ENCODE results near the gene SYNDIG1L. TPM values are rescaled to one million over a fixed set of nuclear protein-coding genes. Genes with fewer than 3 reads are reported as not detected.

The SYNDIG1L gene
- polyA plus RNA-seq, 1 donor (not counting 4 experiments of a cell fraction or from before 2014, with no cell fraction given) = not detected

- H3K36me3 ChIP-seq (ENCODE audit: control insufficient read depth in 2 of 2, extremely low read depth in 1 of 2, insufficient read depth in 2 of 2, low read length in 2 of 2) = no peaks in the 10 kb centered on the region
- DNase-seq (ENCODE audit: low read depth, low spot score) = no peak
- no peaks in the 10 kb centered on the region for H3K79me2 ChIP-seq (ENCODE audit: control insufficient read depth, insufficient read depth, low read length)
- no peaks in the 10 kb centered on the region for H3K9me3 ChIP-seq (ENCODE audit: control insufficient read depth, low read depth, low read length)
- H3K9me1 ChIP-seq (ENCODE audit: control insufficient read depth, extremely low read depth, insufficient read depth, low read length) = no peaks in the 10 kb centered on the region
- no peak overlapping the region for H3K4me3 ChIP-seq (ENCODE audit: control insufficient read depth in 2 of 3, extremely low read depth in 1 of 3, insufficient read depth in 2 of 3, low read depth in 1 of 3, low read length in 3 of 3)
- no peaks in the 10 kb centered on the region for H3K4me1 ChIP-seq (ENCODE audit: control insufficient read depth, extremely low read depth, insufficient read depth, low read length)
- no peak for FAIRE-seq
- H4K20me1 ChIP-seq (ENCODE audit: control insufficient read depth, extremely low read depth, insufficient read depth, low read length) = no peaks in the 10 kb centered on the region
- no peak overlapping the region for H2AFZ ChIP-seq (ENCODE audit: control insufficient read depth, low read length)
- peaks cover 17% of the 10 kb centered on the region for H3K27me3 ChIP-seq (ENCODE audit: control insufficient read depth, extremely low read depth, insufficient read depth, low read length)
- no peak for TF ChIP-seq EZH2 (IDR thresholded peaks at IDR 0.05; ENCODE audit: low read length)
- TF ChIP-seq, protein P1, sequence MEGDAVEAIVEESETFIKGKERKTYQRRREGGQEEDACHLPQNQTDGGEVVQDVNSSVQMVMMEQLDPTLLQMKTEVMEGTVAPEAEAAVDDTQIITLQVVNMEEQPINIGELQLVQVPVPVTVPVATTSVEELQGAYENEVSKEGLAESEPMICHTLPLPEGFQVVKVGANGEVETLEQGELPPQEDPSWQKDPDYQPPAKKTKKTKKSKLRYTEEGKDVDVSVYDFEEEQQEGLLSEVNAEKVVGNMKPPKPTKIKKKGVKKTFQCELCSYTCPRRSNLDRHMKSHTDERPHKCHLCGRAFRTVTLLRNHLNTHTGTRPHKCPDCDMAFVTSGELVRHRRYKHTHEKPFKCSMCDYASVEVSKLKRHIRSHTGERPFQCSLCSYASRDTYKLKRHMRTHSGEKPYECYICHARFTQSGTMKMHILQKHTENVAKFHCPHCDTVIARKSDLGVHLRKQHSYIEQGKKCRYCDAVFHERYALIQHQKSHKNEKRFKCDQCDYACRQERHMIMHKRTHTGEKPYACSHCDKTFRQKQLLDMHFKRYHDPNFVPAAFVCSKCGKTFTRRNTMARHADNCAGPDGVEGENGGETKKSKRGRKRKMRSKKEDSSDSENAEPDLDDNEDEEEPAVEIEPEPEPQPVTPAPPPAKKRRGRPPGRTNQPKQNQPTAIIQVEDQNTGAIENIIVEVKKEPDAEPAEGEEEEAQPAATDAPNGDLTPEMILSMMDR (optimal IDR thresholded peaks at IDR 0.05 in 1 of 3, IDR thresholded peaks at IDR 0.05 in 1 of 3, conservative IDR thresholded peaks at IDR 0.05 in 1 of 3; ENCODE audit: extremely low read depth in 1 of 3, insufficient read depth in 2 of 3, low read length in 3 of 3) = no peak
- H3K4me2 ChIP-seq (ENCODE audit: control insufficient read depth, extremely low read depth, insufficient read depth, low read depth, low read length) = no peak overlapping the region
- no peak overlapping the region for H3K27ac ChIP-seq (ENCODE audit: control insufficient read depth, insufficient read depth, low read length)
- no peak overlapping the region for H3K9ac ChIP-seq (ENCODE audit: control insufficient read depth, extremely low read depth, insufficient read depth, low read length)
- dilution Hi-C loops (cut with MboI; ENCODE audit: extremely low pct_ligation_motif_present, low sequenced_read_pairs) = no loop called here
Observed at GRCh38 chr14:74418031-74418430, 8.0 kb downstream of the SYNDIG1L start.

DNA sequence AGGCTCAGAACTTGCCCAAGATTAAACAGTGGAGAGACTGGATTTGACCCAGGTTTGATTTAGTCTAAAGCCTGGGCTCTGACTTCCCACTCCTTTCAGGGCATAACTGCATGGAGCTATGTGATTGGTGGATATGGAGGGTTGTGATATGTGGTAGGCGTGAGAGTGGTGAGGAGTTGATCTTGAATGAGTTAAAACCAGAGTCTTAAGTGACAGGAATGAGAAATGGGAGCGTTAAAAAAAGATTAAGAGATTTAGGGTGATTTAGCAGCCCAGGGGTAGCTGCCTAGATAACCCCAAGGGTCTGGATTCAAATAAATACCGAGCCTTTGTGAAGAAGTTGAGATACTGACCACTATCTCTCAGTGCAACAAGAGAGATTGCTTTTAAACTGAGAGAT is 8.4 kb downstream of the SYNDIG1L start:
- Histone ChIP-seq H3K9me1 (ENCODE audit: control insufficient read depth, extremely low read depth, insufficient read depth, low read length) (no peaks in the 10 kb centered on the region), H4K20me1 (ENCODE audit: control insufficient read depth, extremely low read depth, insufficient read depth, low read length) (no peaks in the 10 kb centered on the region), H3K79me2 (ENCODE audit: control insufficient read depth, insufficient read depth, low read length) (no peaks in the 10 kb centered on the region), H3K4me2 (ENCODE audit: control insufficient read depth, extremely low read depth, insufficient read depth, low read depth, low read length) (no peak overlapping the region), H2AFZ (ENCODE audit: control insufficient read depth, low read length) (no peak overlapping the region), H3K27me3 (ENCODE audit: control insufficient read depth, extremely low read depth, insufficient read depth, low read length) (peaks cover 17% of the 10 kb centered on the region), H3K27ac (ENCODE audit: control insufficient read depth, insufficient read depth, low read length) (no peak overlapping the region), H3K36me3 (ENCODE audit: control insufficient read depth in 2 of 2, extremely low read depth in 1 of 2, insufficient read depth in 2 of 2, low read length in 2 of 2) (no peaks in the 10 kb centered on the region), H3K9me3 (ENCODE audit: control insufficient read depth, low read depth, low read length) (no peaks in the 10 kb centered on the region), H3K9ac (ENCODE audit: control insufficient read depth, extremely low read depth, insufficient read depth, low read length) (no peak overlapping the region), H3K4me1 (ENCODE audit: control insufficient read depth, extremely low read depth, insufficient read depth, low read length) (no peaks in the 10 kb centered on the region), H3K4me3 (ENCODE audit: control insufficient read depth in 2 of 3, extremely low read depth in 1 of 3, insufficient read depth in 2 of 3, low read depth in 1 of 3, low read length in 3 of 3) (no peak overlapping the region)
- TF ChIP-seq, protein P1 (optimal IDR thresholded peaks at IDR 0.05 in 1 of 3, IDR thresholded peaks at IDR 0.05 in 1 of 3, conservative IDR thresholded peaks at IDR 0.05 in 1 of 3; ENCODE audit: extremely low read depth in 1 of 3, insufficient read depth in 2 of 3, low read length in 3 of 3) = no peak
- no peak for TF ChIP-seq EZH2 (IDR thresholded peaks at IDR 0.05; ENCODE audit: low read length)
- DNase-seq (ENCODE audit: low read depth, low spot score) = no peak
- FAIRE-seq = no peak
- dilution Hi-C loops (cut with MboI; ENCODE audit: extremely low pct_ligation_motif_present, low sequenced_read_pairs) = no loop called here
